Airway epithelial cell (primary cell): ENCODE measurements around the gene ADAM10. TPM values are rescaled to one million over a fixed set of nuclear protein-coding genes. Genes with fewer than 3 reads are reported as not detected.

Experiments
- total RNA-seq: library from RNA; depleted of rRNA; stranded (reverse); fragments of >200 nt; gene quantifications from 2 replicates; pipeline ENCODE4 v1.2.3, GENCODE V29; 2015

Gene ADAM10, protein sequence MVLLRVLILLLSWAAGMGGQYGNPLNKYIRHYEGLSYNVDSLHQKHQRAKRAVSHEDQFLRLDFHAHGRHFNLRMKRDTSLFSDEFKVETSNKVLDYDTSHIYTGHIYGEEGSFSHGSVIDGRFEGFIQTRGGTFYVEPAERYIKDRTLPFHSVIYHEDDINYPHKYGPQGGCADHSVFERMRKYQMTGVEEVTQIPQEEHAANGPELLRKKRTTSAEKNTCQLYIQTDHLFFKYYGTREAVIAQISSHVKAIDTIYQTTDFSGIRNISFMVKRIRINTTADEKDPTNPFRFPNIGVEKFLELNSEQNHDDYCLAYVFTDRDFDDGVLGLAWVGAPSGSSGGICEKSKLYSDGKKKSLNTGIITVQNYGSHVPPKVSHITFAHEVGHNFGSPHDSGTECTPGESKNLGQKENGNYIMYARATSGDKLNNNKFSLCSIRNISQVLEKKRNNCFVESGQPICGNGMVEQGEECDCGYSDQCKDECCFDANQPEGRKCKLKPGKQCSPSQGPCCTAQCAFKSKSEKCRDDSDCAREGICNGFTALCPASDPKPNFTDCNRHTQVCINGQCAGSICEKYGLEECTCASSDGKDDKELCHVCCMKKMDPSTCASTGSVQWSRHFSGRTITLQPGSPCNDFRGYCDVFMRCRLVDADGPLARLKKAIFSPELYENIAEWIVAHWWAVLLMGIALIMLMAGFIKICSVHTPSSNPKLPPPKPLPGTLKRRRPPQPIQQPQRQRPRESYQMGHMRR
- total RNA-seq, result 67.4 and 75.1 TPM in 2 replicates

GRCh38 chr15:58749532-58750337 lies at the start of gene ADAM10:
ADAM10 (minus strand) TSS chr15:58749707; CDS start chr15:58749534, 173 bp downstream.

GRCh38 chr15:58770857-58771620 lies 21.5 kb upstream of the ADAM10 start, which contains the start of gene MINDY2:
MINDY2 (plus strand) TSS chr15:58771302; CDS start chr15:58771396, 94 bp downstream.

Other genes with a start within 250 kb of the ADAM10 start
- gene MINDY2, start 21.6 kb upstream of the ADAM10 start, total RNA-seq, result 6.7 and 9.8 TPM in 2 replicates
- gene SLTM, start 184.0 kb upstream of the ADAM10 start, total RNA-seq, result 41.3 and 51.0 TPM in 2 replicates
- gene RNF111, start 238.0 kb upstream of the ADAM10 start, total RNA-seq, result 11.0 and 19.6 TPM in 2 replicates